HG02885 (cell line): ENCODE measurements around the gene SLC16A2.
A peak's percentile ranks its signal among the peaks of the same experiment; 100 is the strongest.
"Not testable (repeated sequence)": the region's sequence is repeated elsewhere in the genome, so short reads cannot be mapped to it uniquely, and the experiment has no call there.

ENCODE experiments used
- ATAC-seq: cut with Tn5 transposase; IDR thresholded peaks from one replicate; pipeline ENCODE4 v1.9.1; 2021; ENCODE audit warnings: mild to moderate bottlenecking; ENCODE audit not compliant: unreplicated experiment, poor library complexity

The SLC16A2 gene

GRCh38 chrX:74500555-74500954 is 79.3 kb downstream of the SLC16A2 start:
- ATAC-seq, result no peak

DNA sequence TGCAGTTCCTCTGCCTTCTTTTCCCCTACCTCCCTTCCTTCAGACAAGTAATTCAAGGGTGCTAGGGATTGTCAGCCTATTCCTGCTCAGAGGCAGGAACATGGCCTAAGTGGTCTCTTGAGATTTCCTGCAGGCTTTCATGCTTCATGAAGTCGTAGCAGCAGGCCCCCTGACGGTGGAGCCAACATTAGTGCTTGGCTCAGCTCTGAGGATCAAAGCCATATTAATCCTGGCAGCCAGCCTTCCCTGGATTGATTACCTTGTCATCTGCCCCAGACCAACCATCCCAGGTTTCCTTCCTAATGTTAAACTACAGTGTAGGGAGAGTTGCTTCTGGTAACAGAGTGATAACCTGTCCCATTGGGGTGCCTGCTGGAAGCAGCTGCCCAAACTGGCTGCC is 84.1 kb downstream of the SLC16A2 start:
- no peak for ATAC-seq

DNA sequence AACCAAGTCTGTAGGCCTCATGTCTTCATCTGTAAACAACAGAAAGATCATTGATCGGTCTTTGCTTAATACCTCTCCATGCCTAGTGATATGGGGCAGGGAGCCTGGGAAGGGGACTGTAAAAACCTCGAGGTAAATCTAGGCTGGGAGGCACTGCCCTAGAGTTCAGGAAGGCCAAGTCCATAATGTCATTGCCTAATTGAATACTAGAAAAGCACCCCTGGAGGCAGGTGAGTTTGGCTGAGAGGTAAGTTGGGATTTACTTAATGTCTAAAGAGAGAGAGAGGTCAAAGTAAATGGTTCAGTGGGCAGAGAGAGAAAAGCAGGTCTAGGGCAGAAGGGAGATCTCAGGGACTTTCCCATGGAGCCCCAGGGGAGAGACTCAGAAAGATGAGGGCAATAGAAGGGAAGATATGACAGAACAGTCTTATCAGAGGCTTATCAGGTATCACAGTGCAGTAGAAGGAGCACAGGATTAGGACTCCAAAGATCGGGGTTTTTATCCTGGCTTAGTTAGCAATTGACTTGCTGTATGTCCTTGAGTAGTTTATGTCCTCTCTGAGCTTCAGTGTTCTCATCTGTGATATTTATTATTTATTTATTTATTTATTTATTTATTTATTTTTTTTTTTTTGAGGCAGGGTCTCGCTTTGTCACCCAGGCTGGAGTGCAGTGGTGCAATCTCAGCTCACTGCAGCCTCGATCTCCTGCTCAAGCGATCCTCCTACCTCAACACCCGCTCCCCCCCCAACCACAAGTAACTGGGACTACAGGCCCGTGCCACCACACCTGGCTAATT is 85.2 kb downstream of the SLC16A2 start:
- ATAC-seq, result peak; percentile 87

DNA sequence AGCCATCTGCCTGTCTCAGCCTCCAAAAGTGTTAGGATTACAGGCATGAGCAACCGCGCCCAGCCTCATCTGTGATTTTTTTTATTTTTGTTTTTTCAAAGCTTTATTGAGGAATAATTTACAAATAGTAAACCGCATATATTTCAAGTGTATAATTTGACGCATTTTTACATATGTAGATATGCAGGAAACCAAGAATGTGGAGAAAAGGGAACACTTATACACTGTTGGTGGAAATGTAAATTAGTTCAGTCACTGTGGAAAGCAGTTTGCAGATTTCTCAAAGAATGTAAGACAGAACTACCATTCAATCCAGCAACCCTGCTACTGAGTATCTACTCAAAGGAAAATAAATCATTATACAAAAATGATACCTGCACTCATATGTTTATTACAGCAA is 85.9 kb downstream of the SLC16A2 start:
- no peak for ATAC-seq

DNA sequence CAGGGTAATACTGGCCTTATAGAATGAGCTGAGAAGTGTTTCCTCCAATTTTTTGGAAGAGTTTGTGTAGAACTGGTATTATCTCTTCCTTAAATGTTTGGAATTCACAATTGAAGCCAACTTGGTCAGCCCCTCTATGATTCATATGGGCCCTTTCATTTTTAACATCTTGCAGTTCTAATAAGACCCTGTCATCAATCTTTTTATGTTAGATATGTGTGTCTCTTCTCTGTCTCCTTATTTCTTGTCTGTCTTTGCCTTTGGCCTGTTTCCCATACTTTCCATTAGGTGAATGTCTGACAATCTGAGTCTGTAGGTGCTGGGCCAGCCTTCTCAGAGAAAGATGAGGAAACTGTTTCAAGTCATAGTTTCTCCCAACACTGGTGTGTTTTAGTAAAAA is 88.7 kb downstream of the SLC16A2 start:
- ATAC-seq, result peak; percentile 12

- ATAC-seq, result peak; percentile 63
Measured at GRCh38 chrX:74510401-74510800, 89.1 kb downstream of the SLC16A2 start.

DNA sequence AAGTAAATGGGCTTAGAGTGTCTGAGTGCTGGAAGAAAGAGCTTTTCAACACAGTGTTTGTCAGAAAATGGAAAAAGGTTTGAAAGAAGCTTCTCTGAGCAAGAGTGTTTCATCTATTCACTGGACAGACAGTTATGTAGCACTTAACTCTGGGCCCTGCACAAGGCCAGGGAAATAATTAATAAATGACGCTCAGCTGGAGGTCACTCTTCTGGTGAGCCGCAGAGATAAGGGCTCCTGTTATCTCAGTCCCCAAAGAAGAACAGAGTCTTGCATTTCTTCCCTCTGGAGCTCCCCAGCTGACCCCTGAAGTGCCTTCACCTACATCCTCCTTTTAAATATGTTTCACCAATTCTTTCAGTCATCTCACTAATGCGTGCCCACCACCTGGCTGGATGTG is 90.4 kb downstream of the SLC16A2 start:
- no peak for ATAC-seq

GRCh38 chrX:74514384-74514783 is 93.1 kb downstream of the SLC16A2 start:
- no peak for ATAC-seq

GRCh38 chrX:74515356-74515755 is 94.1 kb downstream of the SLC16A2 start:
- no peak for ATAC-seq

GRCh38 chrX:74516013-74516412 is 94.7 kb downstream of the SLC16A2 start:
- not testable (repeated sequence) for ATAC-seq

- ATAC-seq, result no peak
Measured at GRCh38 chrX:74519870-74520269, 98.6 kb downstream of the SLC16A2 start.

- ATAC-seq, result no peak
Measured at GRCh38 chrX:74520291-74520690, 99.0 kb downstream of the SLC16A2 start.

DNA sequence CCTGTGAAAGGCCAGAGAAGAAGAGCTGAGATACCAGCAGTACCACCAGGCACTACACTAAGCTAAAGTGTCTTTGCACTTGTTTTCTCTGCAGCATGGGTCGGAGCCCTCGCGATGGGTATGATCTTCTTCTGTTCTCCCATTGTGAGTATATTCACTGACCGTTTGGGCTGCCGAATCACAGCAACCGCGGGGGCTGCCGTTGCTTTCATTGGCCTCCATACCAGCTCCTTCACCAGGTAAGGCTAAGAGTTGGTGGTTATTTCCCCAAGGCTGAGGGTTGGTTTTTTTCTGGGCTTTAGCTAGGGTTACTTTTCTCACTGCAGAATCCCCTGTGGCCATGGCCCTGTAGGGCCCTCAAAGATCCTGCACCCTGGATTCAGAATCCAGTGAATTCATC is 99.6 kb downstream of the SLC16A2 start:
- ATAC-seq, result no peak

- no peak for ATAC-seq
Measured at GRCh38 chrX:74521961-74522751, 100.9 kb downstream of the SLC16A2 start.

GRCh38 chrX:74523224-74523623 is 101.9 kb downstream of the SLC16A2 start:
- no peak for ATAC-seq

DNA sequence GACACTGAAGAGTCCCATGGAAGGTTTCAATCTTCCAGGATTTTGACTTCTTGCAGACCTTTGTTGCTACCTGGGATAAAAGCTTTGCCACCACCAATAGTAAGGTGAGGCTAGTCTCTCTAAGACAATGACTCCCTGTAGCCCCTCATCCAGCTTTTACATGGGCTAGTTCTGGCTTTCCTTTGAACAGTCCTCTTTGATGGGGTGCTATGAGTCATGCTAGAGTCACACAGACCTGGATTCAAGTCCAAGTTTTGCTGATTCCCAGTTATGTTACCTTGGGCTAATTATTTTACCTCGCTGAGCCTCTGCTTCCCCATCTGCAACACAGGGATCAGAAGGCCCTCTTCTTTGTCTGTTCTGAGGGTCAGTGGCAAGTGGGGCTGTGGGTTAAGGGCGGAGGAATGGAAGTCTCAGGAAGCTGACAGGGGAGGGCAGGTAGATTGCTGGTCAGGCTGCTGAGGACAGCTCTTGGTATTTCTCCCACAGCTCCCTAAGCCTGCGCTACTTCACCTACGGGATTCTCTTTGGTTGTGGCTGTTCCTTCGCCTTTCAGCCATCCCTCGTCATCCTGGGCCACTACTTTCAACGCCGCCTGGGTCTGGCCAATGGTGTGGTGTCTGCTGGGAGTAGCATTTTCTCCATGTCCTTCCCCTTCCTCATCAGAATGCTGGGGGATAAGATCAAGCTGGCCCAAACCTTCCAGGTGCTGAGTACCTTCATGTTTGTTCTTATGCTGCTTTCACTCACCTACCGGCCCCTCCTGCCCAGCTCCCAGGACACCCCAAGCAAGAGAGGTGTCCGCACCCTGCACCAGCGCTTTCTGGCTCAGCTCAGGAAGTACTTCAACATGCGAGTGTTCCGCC is 102.8 kb downstream of the SLC16A2 start:
- no peak for ATAC-seq

DNA sequence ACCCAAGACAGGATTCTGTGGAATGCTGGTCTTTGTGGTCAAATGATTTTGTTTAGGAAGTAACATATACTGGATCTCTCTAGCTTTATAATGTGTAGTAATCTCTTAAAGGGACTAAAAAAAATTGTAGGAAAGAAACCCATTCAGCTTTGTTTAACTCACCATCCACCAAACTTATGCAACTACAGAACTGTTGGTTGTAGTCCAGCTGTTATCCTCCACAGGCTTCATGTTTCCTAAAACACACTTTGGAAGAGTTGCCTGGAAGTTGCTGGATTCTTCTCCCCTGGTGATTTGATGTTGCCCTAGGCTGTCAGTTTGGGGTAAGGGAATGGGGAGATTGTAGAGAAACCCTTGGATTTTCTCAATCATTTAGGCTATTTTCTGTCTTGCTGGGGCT is 103.8 kb downstream of the SLC16A2 start:
- no peak for ATAC-seq

DNA sequence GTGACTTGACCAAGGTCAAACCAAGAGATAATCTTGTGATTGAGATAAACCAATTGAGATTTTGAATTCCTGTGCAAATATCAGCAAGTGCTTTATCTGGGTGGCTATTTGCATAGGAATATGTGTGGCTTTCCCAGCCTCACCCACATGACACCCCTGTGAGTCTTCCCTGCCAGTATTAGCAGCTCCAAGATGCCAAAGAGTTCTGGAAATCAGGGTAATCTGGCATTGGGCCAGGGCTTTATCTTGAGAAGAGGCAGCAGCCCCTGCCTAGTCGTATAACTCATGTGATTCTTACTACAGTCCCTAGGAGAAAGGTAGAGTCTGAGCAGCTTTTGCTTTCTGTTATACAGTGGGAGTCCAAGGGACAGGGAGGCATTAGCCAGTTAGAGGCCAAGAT is 105.5 kb downstream of the SLC16A2 start:
- no peak for ATAC-seq

GRCh38 chrX:74527350-74527749 is 106.1 kb downstream of the SLC16A2 start:
- no peak for ATAC-seq

- no peak for ATAC-seq
Measured at GRCh38 chrX:74529311-74529710, 108.0 kb downstream of the SLC16A2 start.

DNA sequence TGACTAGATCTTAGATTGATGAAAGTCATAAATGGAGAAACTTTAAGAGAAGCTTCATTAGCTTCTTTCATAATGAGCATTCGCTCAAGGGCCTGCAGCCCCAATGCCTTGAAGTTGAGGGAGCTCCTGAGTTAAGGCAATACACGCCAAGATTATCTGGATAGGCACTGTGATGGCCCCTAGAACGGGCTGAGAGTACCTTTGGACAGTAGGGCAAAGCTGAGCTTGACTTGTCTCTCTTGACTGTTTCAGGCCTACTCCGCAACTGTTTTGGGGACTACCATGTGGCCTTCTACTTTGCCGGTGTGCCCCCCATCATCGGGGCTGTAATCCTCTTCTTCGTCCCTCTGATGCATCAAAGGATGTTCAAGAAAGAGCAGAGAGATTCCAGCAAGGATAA is 109.8 kb downstream of the SLC16A2 start:
- no peak for ATAC-seq
